HT1080 (cell line): ENCODE results near the gene STRAP. TPM values are rescaled to one million over a fixed set of nuclear protein-coding genes. Genes with fewer than 3 reads are reported as not detected.
"Not testable (repeated sequence)": the region's sequence is repeated elsewhere in the genome, so short reads cannot be mapped to it uniquely, and the experiment has no call there.

Source experiments
- DNase-seq: peaks from one replicate; pipeline ENCODE4 v3.0.0-alpha.2; 2015; ENCODE audit warnings: low read depth
- total RNA-seq: library from RNA; depleted of rRNA; stranded (reverse); fragments of >200 nt; shearing (Covaris generic); gene quantifications from 2 replicates; pipeline ENCODE4 v1.2.3, GENCODE V29; 2014; rRNA removed

STRAP gene
- total RNA-seq, 1 experiment from 2014 or later = 116 TPM

GRCh38 chr12:15919418-15919817, 37.2 kb downstream of the STRAP start:
- no peak for DNase-seq

GRCh38 chr12:15924956-15925355, 42.8 kb downstream of the STRAP start:
- DNase-seq = no peak

- peak; percentile 85 for DNase-seq
Observed at GRCh38 chr12:15928346-15928745, 46.2 kb downstream of the STRAP start.

- DNase-seq = no peak
Observed at GRCh38 chr12:15928870-15929571, 46.8 kb downstream of the STRAP start.

GRCh38 chr12:15931590-15932053, 49.4 kb downstream of the STRAP start:
- peak; percentile 14 for DNase-seq

GRCh38 chr12:15932327-15932726, 50.1 kb downstream of the STRAP start:
- DNase-seq = no peak

- DNase-seq = no peak
Observed at GRCh38 chr12:15932971-15933370, 50.8 kb downstream of the STRAP start.

- peak; percentile 40 for DNase-seq
Observed at GRCh38 chr12:15933751-15934150, 51.6 kb downstream of the STRAP start.

- DNase-seq = no peak
Observed at GRCh38 chr12:15936751-15937150, 54.6 kb downstream of the STRAP start.

- no peak for DNase-seq
Observed at GRCh38 chr12:15937902-15938301, 55.7 kb downstream of the STRAP start.

GRCh38 chr12:15939111-15939510, 56.9 kb downstream of the STRAP start:
- peak; percentile 4 for DNase-seq

- DNase-seq = no peak
Observed at GRCh38 chr12:15942475-15942874, 60.3 kb downstream of the STRAP start.

- DNase-seq = not testable (repeated sequence)
Observed at GRCh38 chr12:15943519-15943918, 61.3 kb downstream of the STRAP start.

GRCh38 chr12:15948461-15948860, 66.3 kb downstream of the STRAP start:
- DNase-seq = not testable (repeated sequence)

Other genes starting within 250 kb of the STRAP start
- 30.4 and 36.7 TPM in 2 replicates for gene EPS8, start 93.0 kb upstream of the STRAP start, total RNA-seq
- gene DERA, start 28.9 kb downstream of the STRAP start, total RNA-seq = 33.7 and 50.8 TPM in 2 replicates